Transverse colon (tissue), 4 donors: ENCODE data around the gene SMYD3.

ENCODE experiments used
- CTCF ChIP-seq, 5 experiments: fragments of 200-600 bp in 3 of 5; fragments of 450-650 bp in 2 of 5; sonication (generic) in 3 of 5; IDR thresholded peaks; 1 replicate in 2 of 5; 2 replicates in 3 of 5; pipeline ENCODE4 v1.5.1; 2016 to 2017; ENCODE audit warnings: antibody characterized with exemption in 5 of 5, inconsistent platforms in 3 of 5, mild to moderate bottlenecking in 2 of 5, moderate library complexity in 1 of 5
- POLR2A ChIP-seq: fragments of 450-650 bp; IDR thresholded peaks from one replicate; pipeline ENCODE4 v1.6.1; 2016; ENCODE audit warnings: antibody characterized with exemption, mild to moderate bottlenecking, moderate library complexity
- POLR2AphosphoS5 ChIP-seq, 3 donors: sonication (generic); formaldehyde crosslinking; IDR thresholded peaks; one replicate each; pipeline ENCODE4 v1.6.1; 2016; ENCODE audit warnings: antibody characterized with exemption in 3 of 3

- TF ChIP-seq POLR2AphosphoS5 (IDR thresholded peaks at IDR 0.05), result no peak
- TF ChIP-seq CTCF (IDR thresholded peaks at IDR 0.05), result no peak
- no peak for TF ChIP-seq POLR2A
Measured at GRCh38 chr1:246281639-246282038, 225.4 kb downstream of the SMYD3 start.
